Prostate gland (tissue), 2 donors: ENCODE results near the gene MYH9.
A peak's percentile ranks its signal among the peaks of the same experiment; 100 is the strongest.

Source experiments
- POLR2A ChIP-seq: fragments of 450-650 bp; IDR thresholded peaks from one replicate; pipeline ENCODE4 v1.6.1; 2016; ENCODE audit warnings: antibody characterized with exemption, mild to moderate bottlenecking
- POLR2AphosphoS5 ChIP-seq: sonication (generic); formaldehyde crosslinking; IDR thresholded peaks from one replicate; pipeline ENCODE4 v1.6.1; 2017; ENCODE audit warnings: antibody characterized with exemption
- TF ChIP-seq, protein P1 (sequence below), 4 experiments: fragments of 200-600 bp in 2 of 4; fragments of 450-650 bp in 2 of 4; sonication (generic) in 2 of 4; IDR thresholded peaks; 1 replicate in 3 of 4; 2 replicates in 1 of 4; pipeline ENCODE4 v1.5.1; 2016 to 2019; ENCODE audit warnings: antibody characterized with exemption in 4 of 4, mild to moderate bottlenecking in 2 of 4, moderate library complexity in 2 of 4

DNA sequence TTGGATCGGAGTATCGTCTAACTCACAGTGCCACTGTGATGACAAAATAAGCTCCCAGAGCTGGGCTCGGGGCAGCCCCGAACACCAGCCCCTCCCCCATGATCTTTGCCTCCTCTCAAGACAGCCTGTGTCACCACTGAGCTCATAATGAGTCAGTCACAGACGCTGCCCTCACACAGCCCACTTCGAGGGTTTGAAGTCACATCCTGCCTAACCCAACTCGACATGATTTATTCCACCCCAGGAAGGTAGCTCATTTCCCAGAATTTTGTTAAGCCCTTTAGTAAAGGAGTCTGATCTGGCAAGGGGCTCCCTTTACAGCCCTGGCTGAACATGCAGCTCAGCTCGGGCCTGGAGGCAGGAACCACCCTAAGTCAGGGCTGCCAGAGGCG lies 22.8 kb downstream of the MYH9 start:
- TF ChIP-seq, protein P1, sequence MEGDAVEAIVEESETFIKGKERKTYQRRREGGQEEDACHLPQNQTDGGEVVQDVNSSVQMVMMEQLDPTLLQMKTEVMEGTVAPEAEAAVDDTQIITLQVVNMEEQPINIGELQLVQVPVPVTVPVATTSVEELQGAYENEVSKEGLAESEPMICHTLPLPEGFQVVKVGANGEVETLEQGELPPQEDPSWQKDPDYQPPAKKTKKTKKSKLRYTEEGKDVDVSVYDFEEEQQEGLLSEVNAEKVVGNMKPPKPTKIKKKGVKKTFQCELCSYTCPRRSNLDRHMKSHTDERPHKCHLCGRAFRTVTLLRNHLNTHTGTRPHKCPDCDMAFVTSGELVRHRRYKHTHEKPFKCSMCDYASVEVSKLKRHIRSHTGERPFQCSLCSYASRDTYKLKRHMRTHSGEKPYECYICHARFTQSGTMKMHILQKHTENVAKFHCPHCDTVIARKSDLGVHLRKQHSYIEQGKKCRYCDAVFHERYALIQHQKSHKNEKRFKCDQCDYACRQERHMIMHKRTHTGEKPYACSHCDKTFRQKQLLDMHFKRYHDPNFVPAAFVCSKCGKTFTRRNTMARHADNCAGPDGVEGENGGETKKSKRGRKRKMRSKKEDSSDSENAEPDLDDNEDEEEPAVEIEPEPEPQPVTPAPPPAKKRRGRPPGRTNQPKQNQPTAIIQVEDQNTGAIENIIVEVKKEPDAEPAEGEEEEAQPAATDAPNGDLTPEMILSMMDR (IDR thresholded peaks at IDR 0.05): no peak
- no peak for TF ChIP-seq POLR2A
- TF ChIP-seq POLR2AphosphoS5: peak; percentile 57
